Astrocyte (in vitro differentiated cells and primary cell): ENCODE results near the gene CFAP70.

Source experiments
- EZH2 ChIP-seq: IDR thresholded peaks from 2 replicates; pipeline ENCODE4 v1.6.1; 2012; ENCODE audit warnings: mild to moderate bottlenecking, low read length, inconsistent platforms; ENCODE audit not compliant: insufficient read depth
- TF ChIP-seq, protein P1 (sequence below): IDR thresholded peaks from 2 replicates; pipeline ENCODE4 v1.5.1; 2011; ENCODE audit warnings: low read depth, mild to moderate bottlenecking, inconsistent platforms, low read length, moderate library complexity; ENCODE audit not compliant: insufficient read depth

DNA sequence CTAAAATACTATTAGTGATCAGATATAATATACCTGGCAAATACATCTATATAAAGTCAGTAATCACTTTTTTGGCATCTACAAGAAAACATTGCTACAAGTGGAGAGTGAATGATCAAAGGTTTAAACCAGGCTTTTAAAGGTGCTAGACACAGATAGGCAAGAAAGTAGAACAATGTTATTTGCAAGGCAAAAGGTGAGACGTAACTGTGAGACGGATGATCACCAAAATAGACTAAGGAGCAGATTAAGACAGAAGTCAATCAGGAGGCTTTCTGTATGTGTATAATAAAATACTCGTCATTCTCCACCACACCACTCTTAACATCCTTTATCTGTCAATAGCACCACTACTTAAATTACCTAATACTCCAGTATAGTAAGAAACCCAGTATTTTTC lies 46.9 kb upstream of the CFAP70 start:
- TF ChIP-seq, protein P1, sequence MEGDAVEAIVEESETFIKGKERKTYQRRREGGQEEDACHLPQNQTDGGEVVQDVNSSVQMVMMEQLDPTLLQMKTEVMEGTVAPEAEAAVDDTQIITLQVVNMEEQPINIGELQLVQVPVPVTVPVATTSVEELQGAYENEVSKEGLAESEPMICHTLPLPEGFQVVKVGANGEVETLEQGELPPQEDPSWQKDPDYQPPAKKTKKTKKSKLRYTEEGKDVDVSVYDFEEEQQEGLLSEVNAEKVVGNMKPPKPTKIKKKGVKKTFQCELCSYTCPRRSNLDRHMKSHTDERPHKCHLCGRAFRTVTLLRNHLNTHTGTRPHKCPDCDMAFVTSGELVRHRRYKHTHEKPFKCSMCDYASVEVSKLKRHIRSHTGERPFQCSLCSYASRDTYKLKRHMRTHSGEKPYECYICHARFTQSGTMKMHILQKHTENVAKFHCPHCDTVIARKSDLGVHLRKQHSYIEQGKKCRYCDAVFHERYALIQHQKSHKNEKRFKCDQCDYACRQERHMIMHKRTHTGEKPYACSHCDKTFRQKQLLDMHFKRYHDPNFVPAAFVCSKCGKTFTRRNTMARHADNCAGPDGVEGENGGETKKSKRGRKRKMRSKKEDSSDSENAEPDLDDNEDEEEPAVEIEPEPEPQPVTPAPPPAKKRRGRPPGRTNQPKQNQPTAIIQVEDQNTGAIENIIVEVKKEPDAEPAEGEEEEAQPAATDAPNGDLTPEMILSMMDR, result no peak
- TF ChIP-seq EZH2, result no peak
